Right renal cortex interstitium (tissue), 3 donors: ENCODE measurements around the gene DNAH17. TPM values are rescaled to one million over a fixed set of nuclear protein-coding genes. Genes with fewer than 3 reads are reported as not detected.

Experiments used
- DNase-seq, 3 donors: peaks; one replicate each; pipeline ENCODE4 v3.0.0-alpha.2; 2013; ENCODE audit warnings: low read depth in 3 of 3, low spot score in 2 of 3
- polyA plus RNA-seq, 3 donors: library from polyadenylated mRNA; unstranded; fragments of 120-200 nt; gene quantifications; one replicate each; pipeline ENCODE4 v1.2.1, GENCODE V29; 2013; ENCODE audit not compliant: insufficient read length in 3 of 3

Gene DNAH17
- 1 to 10 TPM; 1.5 to 1.7 (median 1.7) TPM for polyA plus RNA-seq

- DNase-seq, result no peak
These were observed at the start of gene DNAH17 for GRCh38 chr17:78577296-78577695. DNAH17 (minus strand) TSS chr17:78577396; CDS start chr17:78575057, 2,339 bp downstream.

GRCh38 chr17:78624324-78625151, 47.3 kb upstream of the DNAH17 start:
- DNase-seq, result no peak

- no peak for DNase-seq
These were observed 46.3 kb upstream of the DNAH17 start for GRCh38 chr17:78623541-78623940.

GRCh38 chr17:78622491-78623265, 45.5 kb upstream of the DNAH17 start:
- DNase-seq, result no peak

GRCh38 chr17:78621720-78622490, 44.7 kb upstream of the DNAH17 start:
- DNase-seq, result no peak

- DNase-seq, result no peak
These were observed 42.9 kb upstream of the DNAH17 start for GRCh38 chr17:78620099-78620498.

- no peak for DNase-seq
These were observed 42.1 kb upstream of the DNAH17 start for GRCh38 chr17:78619334-78619733.

- no peak for DNase-seq
These were observed 41.3 kb upstream of the DNAH17 start for GRCh38 chr17:78618264-78619066.

GRCh38 chr17:78617511-78618061, 40.4 kb upstream of the DNAH17 start:
- DNase-seq, result no peak

GRCh38 chr17:78616946-78617345, 39.8 kb upstream of the DNAH17 start:
- DNase-seq, result no peak

- DNase-seq, result no peak
These were observed 38.4 kb upstream of the DNAH17 start for GRCh38 chr17:78615631-78616030.

GRCh38 chr17:78613416-78613815, 36.2 kb upstream of the DNAH17 start:
- no peak for DNase-seq

- DNase-seq, result no peak
These were observed 34.4 kb upstream of the DNAH17 start for GRCh38 chr17:78611607-78612006.

- no peak for DNase-seq
These were observed 33.8 kb upstream of the DNAH17 start for GRCh38 chr17:78610951-78611511.

- no peak for DNase-seq
These were observed 32.0 kb upstream of the DNAH17 start for GRCh38 chr17:78609191-78609641.

GRCh38 chr17:78608804-78609186, 31.6 kb upstream of the DNAH17 start:
- DNase-seq, result no peak

GRCh38 chr17:78608122-78608803, 31.1 kb upstream of the DNAH17 start:
- no peak for DNase-seq

GRCh38 chr17:78607038-78607437, 29.8 kb upstream of the DNAH17 start:
- no peak for DNase-seq

GRCh38 chr17:78605886-78606285, 28.7 kb upstream of the DNAH17 start:
- DNase-seq, result no peak
